Calu3 (cell line): ENCODE results near the gene PRR5. TPM values are rescaled to one million over a fixed set of nuclear protein-coding genes. Genes with fewer than 3 reads are reported as not detected.

ENCODE experiments used
- BruUV-seq: library from RNA; stranded (reverse); fragments of 400-500 nt; replicated peaks from 2 replicates; lab custom pipeline; 2021; lab: Mats Ljungman, UMichigan
- CTCF ChIA-PET: fragments of 300-600 bp; sonication (Branson Sonifier 250); formaldehyde crosslinking; loops from one replicate; lab custom pipeline; 2022; ENCODE audit warnings: antibody characterized with exemption; lab: Charles Lee
- DNase-seq: peaks from one replicate; pipeline ENCODE4 v3.0.0; 2022
- H3K27ac Mint-ChIP-seq: one replicate; pipeline ENCODE4 v1.8.0; 2022; ENCODE audit warnings: mixed read lengths; ENCODE audit not compliant: unreplicated experiment
- H3K27me3 Mint-ChIP-seq: one replicate; pipeline ENCODE4 v1.8.0; 2022; ENCODE audit warnings: mixed read lengths; ENCODE audit not compliant: unreplicated experiment
- H3K36me3 Mint-ChIP-seq: one replicate; pipeline ENCODE4 v1.8.0; 2022; ENCODE audit warnings: mild to moderate bottlenecking, moderate library complexity, mixed read lengths; ENCODE audit not compliant: insufficient read depth, unreplicated experiment
- H3K4me1 Mint-ChIP-seq: one replicate; pipeline ENCODE4 v1.8.0; 2022; ENCODE audit warnings: mild to moderate bottlenecking, low read depth, mixed read lengths; ENCODE audit not compliant: unreplicated experiment
- H3K4me3 Mint-ChIP-seq: one replicate; pipeline ENCODE4 v1.8.0; 2022; ENCODE audit warnings: mild to moderate bottlenecking, low read depth, moderate library complexity, mixed read lengths; ENCODE audit not compliant: unreplicated experiment
- H3K9me3 Mint-ChIP-seq: one replicate; pipeline ENCODE4 v1.8.0; 2022; ENCODE audit warnings: low read depth, mixed read lengths; ENCODE audit not compliant: unreplicated experiment
- CTCF ChIP-seq: fragments of 200-600 bp; IDR thresholded peaks from one replicate; pipeline ENCODE4 v1.8.0; 2022; ENCODE audit warnings: antibody characterized with exemption; ENCODE audit not compliant: unreplicated experiment
- intact Hi-C: fragments of 100-400 bp; cut with micrococcal nuclease; formaldehyde crosslinking; loops from one replicate; pipeline ENCODE4 v1.10.0; 2022; ENCODE audit not compliant: unreplicated experiment
- total RNA-seq: library from RNA; stranded (reverse); gene quantifications from 2 replicates; pipeline ENCODE4 v1.2.3, GENCODE V29; 2022

PRR5 gene
- total RNA-seq, 1 experiment from 2014 or later = 12.5 TPM

GRCh38 chr22:44707752-44708151, 5.7 kb downstream of the PRR5 start:
- TF ChIP-seq CTCF = no peak
- intact Hi-C loops = no loop called here
- BruUV-seq = no TSS peak
- Mint-ChIP-seq H3K4me1 (peaks cover 12% of the 10 kb centered on the region), H3K36me3 (peaks cover 6% of the 10 kb centered on the region), H3K4me3 (no peak overlapping the region), H3K27me3 (no peaks in the 10 kb centered on the region), H3K9me3 (no peaks in the 10 kb centered on the region), H3K27ac (no peak overlapping the region)
- DNase-seq = no peak
- CTCF ChIA-PET = interaction anchor here (0.7 kb wide), 1 partner anchor 17 kb away, joined by 3 read pairs; no protein-coding TSS in a partner anchor

GRCh38 chr22:44709881-44710392, 7.9 kb downstream of the PRR5 start:
- CTCF ChIA-PET = no interaction called here
- peaks cover 12% of the 10 kb centered on the region for H3K4me1 Mint-ChIP-seq
- H3K27me3 Mint-ChIP-seq = no peaks in the 10 kb centered on the region
- no peaks in the 10 kb centered on the region for H3K9me3 Mint-ChIP-seq
- DNase-seq = no peak
- H3K36me3 Mint-ChIP-seq = peaks cover 8% of the 10 kb centered on the region
- BruUV-seq = no TSS peak
- no peak overlapping the region for H3K27ac Mint-ChIP-seq
- TF ChIP-seq CTCF = no peak
- intact Hi-C loops = no loop called here
- no peak overlapping the region for H3K4me3 Mint-ChIP-seq

DNA sequence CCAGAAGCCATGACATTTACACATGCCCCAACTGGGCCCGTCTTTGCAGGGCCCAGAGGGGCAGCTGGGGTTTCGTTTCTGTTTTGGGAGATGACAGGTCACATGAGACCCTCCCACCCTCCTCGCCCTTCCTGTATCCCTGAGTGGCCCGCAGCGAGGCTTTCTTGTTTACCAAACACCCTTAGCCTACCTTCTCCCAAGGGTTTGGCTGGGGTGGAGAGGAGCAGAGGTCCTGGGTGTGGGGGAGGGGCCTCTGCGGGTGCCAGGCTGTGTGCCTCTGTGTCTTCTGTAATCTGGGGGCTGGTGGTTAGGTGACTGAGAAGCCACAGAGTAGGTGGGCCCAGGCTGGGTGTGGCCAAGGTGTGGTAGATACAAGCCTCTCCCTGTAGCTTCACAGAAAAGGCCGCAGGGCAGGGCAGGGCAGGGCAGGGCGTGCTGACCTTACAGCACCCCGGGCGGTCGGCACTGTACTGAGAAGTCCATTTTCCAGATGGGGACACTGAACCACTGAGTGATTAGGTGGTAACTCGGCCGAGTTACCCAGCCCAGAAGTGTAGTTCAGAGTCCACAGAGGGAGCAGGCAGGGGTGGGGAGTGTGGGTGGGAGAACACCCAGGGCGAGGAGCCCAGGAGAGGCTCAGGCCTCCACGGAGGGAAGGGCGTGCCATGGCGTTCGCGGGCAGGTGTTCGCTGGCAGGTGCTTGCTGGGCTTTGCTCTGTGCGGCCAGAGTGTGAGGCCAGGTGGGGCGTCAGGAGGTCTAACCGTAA, 8.7 kb downstream of the PRR5 start:
- DNase-seq = no peak
- Mint-ChIP-seq H3K4me1 (peaks cover 12% of the 10 kb centered on the region), H3K27ac (no peak overlapping the region), H3K27me3 (no peaks in the 10 kb centered on the region), H3K36me3 (peaks cover 8% of the 10 kb centered on the region), H3K9me3 (no peaks in the 10 kb centered on the region), H3K4me3 (no peak overlapping the region)
- CTCF ChIA-PET = interaction anchor here (0.5 to 0.7 kb wide), 2 partner anchors 143 to 332 kb away, joined by 4 to 5 read pairs; no protein-coding TSS in a partner anchor
- no TSS peak for BruUV-seq
- intact Hi-C loops = no loop called here
- TF ChIP-seq CTCF = no peak

- no peaks in the 10 kb centered on the region for H3K27me3 Mint-ChIP-seq
- intact Hi-C loops = no loop called here
- no TSS peak for BruUV-seq
- no peak for TF ChIP-seq CTCF
- no peak overlapping the region for H3K4me3 Mint-ChIP-seq
- CTCF ChIA-PET = interaction anchor here (0.5 kb wide), 1 partner anchor 333 kb away, joined by 4 read pairs; no protein-coding TSS in a partner anchor
- no peak overlapping the region for H3K27ac Mint-ChIP-seq
- H3K36me3 Mint-ChIP-seq = peaks cover 8% of the 10 kb centered on the region
- DNase-seq = no peak
- H3K4me1 Mint-ChIP-seq = peaks cover 12% of the 10 kb centered on the region
- no peaks in the 10 kb centered on the region for H3K9me3 Mint-ChIP-seq
These were observed 9.2 kb downstream of the PRR5 start for GRCh38 chr22:44711241-44711560.
